DMS114 treated with DMSO at 0.1 percent for 48 hours (cell line): Measurements from ENCODE around the gene ITFG1.
"Not testable (repeated sequence)": the region's sequence is repeated elsewhere in the genome, so short reads cannot be mapped to it uniquely, and the experiment has no call there.

Experiments
- DNase-seq: peaks from one replicate; lab custom pipeline; 2025; ENCODE audit not compliant: unreplicated experiment; lab: John Stamatoyannopoulos, UW

ITFG1 gene

GRCh38 chr16:47424846-47425245 is 36.0 kb downstream of the ITFG1 start:
- DNase-seq = no peak

- no peak for DNase-seq
Measured at GRCh38 chr16:47416869-47417268, 44.0 kb downstream of the ITFG1 start.

GRCh38 chr16:47413041-47413440 is 47.8 kb downstream of the ITFG1 start:
- DNase-seq = no peak

- no peak for DNase-seq
Measured at GRCh38 chr16:47408491-47408890, 52.4 kb downstream of the ITFG1 start.

GRCh38 chr16:47395733-47396498 is 64.9 kb downstream of the ITFG1 start:
- DNase-seq = no peak

GRCh38 chr16:47392081-47392480 is 68.8 kb downstream of the ITFG1 start:
- DNase-seq = no peak

GRCh38 chr16:47388705-47389104 is 72.2 kb downstream of the ITFG1 start:
- DNase-seq = no peak

GRCh38 chr16:47387026-47387734 is 73.7 kb downstream of the ITFG1 start:
- no peak for DNase-seq

- no peak for DNase-seq
Measured at GRCh38 chr16:47386201-47386718, 74.6 kb downstream of the ITFG1 start.

- DNase-seq = no peak
Measured at GRCh38 chr16:47382362-47382761, 78.5 kb downstream of the ITFG1 start.

- no peak for DNase-seq
Measured at GRCh38 chr16:47377154-47377553, 83.7 kb downstream of the ITFG1 start.

GRCh38 chr16:47375423-47375822 is 85.4 kb downstream of the ITFG1 start:
- no peak for DNase-seq

GRCh38 chr16:47374629-47375028 is 86.2 kb downstream of the ITFG1 start:
- DNase-seq = no peak

- DNase-seq = no peak
Measured at GRCh38 chr16:47371271-47372014, 89.4 kb downstream of the ITFG1 start.

- DNase-seq = no peak
Measured at GRCh38 chr16:47370536-47370935, 90.3 kb downstream of the ITFG1 start.

- no peak for DNase-seq
Measured at GRCh38 chr16:47366228-47366627, 94.6 kb downstream of the ITFG1 start.

- no peak for DNase-seq
Measured at GRCh38 chr16:47363761-47364160, 97.1 kb downstream of the ITFG1 start.

- DNase-seq = no peak
Measured at GRCh38 chr16:47359478-47359877, 101.4 kb downstream of the ITFG1 start.

- DNase-seq = no peak
Measured at GRCh38 chr16:47358816-47359215, 102.0 kb downstream of the ITFG1 start.

- DNase-seq = not testable (repeated sequence)
Measured at GRCh38 chr16:47349029-47349428, 111.8 kb downstream of the ITFG1 start.

- not testable (repeated sequence) for DNase-seq
Measured at GRCh38 chr16:47347021-47347696, 113.7 kb downstream of the ITFG1 start.
